Activated naive CD8-positive, alpha-beta T cell treated with anti-CD3 and anti-CD28 coated beads for 36 hours (primary cell): ENCODE data around the gene HSPA8. TPM values are rescaled to one million over a fixed set of nuclear protein-coding genes. Genes with fewer than 3 reads are reported as not detected.

Experiments
- DNase-seq: peaks from one replicate; pipeline ENCODE4 v3.0.0; 2021
- H3K27ac Mint-ChIP-seq: one replicate; pipeline ENCODE4 v1.8.0; 2022; ENCODE audit warnings: mild to moderate bottlenecking, moderate library complexity, mixed read lengths
- H3K27me3 Mint-ChIP-seq: one replicate; pipeline ENCODE4 v1.8.0; 2022; ENCODE audit warnings: mild to moderate bottlenecking, mixed read lengths
- H3K36me3 Mint-ChIP-seq: one replicate; pipeline ENCODE4 v1.8.0; 2021; ENCODE audit warnings: mild to moderate bottlenecking, mixed read lengths
- H3K4me1 Mint-ChIP-seq: one replicate; pipeline ENCODE4 v1.8.0; 2021; ENCODE audit warnings: mixed read lengths
- H3K4me3 Mint-ChIP-seq: one replicate; pipeline ENCODE4 v1.8.0; 2022; ENCODE audit warnings: mild to moderate bottlenecking, moderate library complexity, mixed read lengths
- H3K9me3 Mint-ChIP-seq: one replicate; pipeline ENCODE4 v1.8.0; 2022; ENCODE audit warnings: mixed read lengths
- total RNA-seq, 2 experiments: library from RNA; stranded (reverse); gene quantifications; one replicate each; pipeline ENCODE4 v1.2.3, GENCODE V29; 2021

HSPA8 gene
- total RNA-seq, 2 experiments from 2014 or later: 3,149 to 3,177 TPM

DNA sequence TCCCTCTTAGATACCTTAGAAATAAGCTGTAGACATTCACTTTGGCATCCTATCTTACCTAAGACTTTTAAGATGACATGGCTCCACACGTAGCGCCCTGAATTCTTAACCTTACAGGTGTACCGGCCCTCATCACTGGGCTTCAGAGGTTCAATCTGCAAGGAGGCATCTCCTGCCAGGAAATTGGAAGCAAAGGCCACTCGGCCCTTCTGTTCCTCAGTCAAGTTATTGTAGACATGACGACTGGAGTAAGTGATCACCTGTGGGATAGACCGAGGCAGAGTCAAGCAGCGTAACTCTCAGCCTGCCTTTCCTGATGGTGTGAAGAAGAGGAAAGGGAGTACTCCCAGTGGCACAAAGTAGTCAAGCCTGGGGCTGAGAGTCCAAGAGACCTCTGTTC, 22.5 kb upstream of the HSPA8 start:
- peaks cover 34% of the 10 kb centered on the region for H3K4me1 Mint-ChIP-seq
- H3K27me3 Mint-ChIP-seq: no peaks in the 10 kb centered on the region
- peaks cover 7% of the 10 kb centered on the region for H3K36me3 Mint-ChIP-seq
- H3K9me3 Mint-ChIP-seq: peaks cover 6% of the 10 kb centered on the region
- no peak overlapping the region for H3K27ac Mint-ChIP-seq
- no peak for DNase-seq
- no peak overlapping the region for H3K4me3 Mint-ChIP-seq

GRCh38 chr11:123083623-123084029, 21.7 kb upstream of the HSPA8 start:
- peaks cover 6% of the 10 kb centered on the region for H3K9me3 Mint-ChIP-seq

DNA sequence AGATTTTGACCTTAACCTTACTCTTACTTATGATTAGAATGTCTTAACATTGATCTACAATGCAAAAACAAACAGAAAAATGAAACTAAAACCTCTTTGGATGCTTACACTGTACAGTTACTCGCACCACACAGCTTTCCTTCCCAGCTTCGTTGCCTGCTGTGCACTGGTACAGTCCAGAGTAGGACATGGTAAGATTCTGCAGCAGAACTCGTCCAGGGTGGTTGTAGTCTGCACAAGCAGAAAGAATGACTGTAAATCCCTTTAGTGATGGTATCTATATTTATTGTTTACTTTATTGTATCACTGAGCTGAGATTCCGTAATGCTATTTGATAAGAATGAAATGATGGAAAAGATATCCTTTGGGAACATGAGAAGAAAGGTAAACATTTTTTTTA, 21.0 kb upstream of the HSPA8 start:
- Mint-ChIP-seq H3K9me3 (peaks cover 6% of the 10 kb centered on the region), H3K27me3 (no peaks in the 10 kb centered on the region), H3K4me3 (no peak overlapping the region), H3K27ac (no peak overlapping the region), H3K36me3 (peaks cover 7% of the 10 kb centered on the region), H3K4me1 (peaks cover 30% of the 10 kb centered on the region)
- DNase-seq: no peak

More at GRCh38 chr11:123083623-123084029, 21.7 kb upstream of the HSPA8 start:
- Mint-ChIP-seq H3K4me3 (no peak overlapping the region), H3K36me3 (peaks cover 7% of the 10 kb centered on the region), H3K27ac (no peak overlapping the region), H3K27me3 (no peaks in the 10 kb centered on the region), H3K4me1 (peaks cover 34% of the 10 kb centered on the region)
- no peak for DNase-seq

GRCh38 chr11:123080015-123080414, 18.1 kb upstream of the HSPA8 start:
- H3K27ac Mint-ChIP-seq: no peak overlapping the region
- peaks cover 7% of the 10 kb centered on the region for H3K36me3 Mint-ChIP-seq
- H3K4me1 Mint-ChIP-seq: peaks cover 15% of the 10 kb centered on the region
- DNase-seq: no peak
- no peak overlapping the region for H3K4me3 Mint-ChIP-seq
- H3K27me3 Mint-ChIP-seq: no peaks in the 10 kb centered on the region
- peaks cover 6% of the 10 kb centered on the region for H3K9me3 Mint-ChIP-seq

DNA sequence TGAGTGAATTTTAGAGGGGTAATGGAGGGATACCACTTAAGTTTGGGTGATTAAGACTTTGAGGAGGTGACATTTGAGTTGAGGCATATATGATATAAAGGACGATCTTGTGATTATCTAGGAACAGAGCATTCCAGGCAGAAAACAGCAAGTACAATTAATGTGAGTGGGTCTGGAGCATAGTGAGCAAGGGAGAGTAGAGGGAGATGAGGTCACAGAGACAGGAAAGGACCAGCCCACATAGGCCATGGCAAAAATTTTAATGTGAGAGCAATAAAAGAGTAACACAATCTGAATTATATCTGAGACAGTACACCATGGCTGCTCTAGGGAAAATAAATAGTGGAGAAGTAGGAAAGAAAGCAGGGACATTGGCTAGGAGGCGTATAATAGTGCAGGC, 14.5 kb upstream of the HSPA8 start:
- peaks cover 25% of the 10 kb centered on the region for H3K4me1 Mint-ChIP-seq
- H3K9me3 Mint-ChIP-seq: no peaks in the 10 kb centered on the region
- no peak overlapping the region for H3K4me3 Mint-ChIP-seq
- H3K27me3 Mint-ChIP-seq: no peaks in the 10 kb centered on the region
- no peaks in the 10 kb centered on the region for H3K36me3 Mint-ChIP-seq
- no peak for DNase-seq
- no peak overlapping the region for H3K27ac Mint-ChIP-seq

- H3K4me1 Mint-ChIP-seq: peaks cover 48% of the 10 kb centered on the region
- no peaks in the 10 kb centered on the region for H3K27me3 Mint-ChIP-seq
Observed at GRCh38 chr11:123073343-123074057, 11.6 kb upstream of the HSPA8 start.

DNA sequence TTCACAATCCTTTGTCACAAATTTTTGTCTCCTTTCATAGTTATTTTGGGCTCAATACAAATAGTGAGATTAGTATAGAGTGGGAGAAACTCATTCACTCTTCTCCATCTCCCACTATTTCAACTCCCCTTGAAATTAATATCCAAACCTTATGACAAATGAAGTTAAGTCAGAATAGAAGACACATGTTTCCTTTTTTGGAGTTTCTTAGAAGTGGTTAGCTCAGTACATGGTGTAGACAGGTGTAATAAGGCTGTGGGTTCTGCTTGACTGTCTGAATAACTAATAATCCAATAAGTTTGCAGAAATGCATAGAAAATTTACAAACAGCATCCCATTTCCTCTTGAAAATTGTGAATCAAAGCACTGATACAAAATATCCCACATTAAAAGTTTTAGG, 10.8 kb upstream of the HSPA8 start:
- Mint-ChIP-seq H3K27ac (peak overlapping the region; percentile 21), H3K4me1 (peaks cover 52% of the 10 kb centered on the region), H3K9me3 (no peaks in the 10 kb centered on the region), H3K4me3 (no peak overlapping the region), H3K36me3 (no peaks in the 10 kb centered on the region), H3K27me3 (no peaks in the 10 kb centered on the region)
- no peak for DNase-seq

More at GRCh38 chr11:123073343-123074057, 11.6 kb upstream of the HSPA8 start:
- H3K9me3 Mint-ChIP-seq: no peaks in the 10 kb centered on the region
- H3K27ac Mint-ChIP-seq: no peak overlapping the region
- DNase-seq: no peak
- H3K36me3 Mint-ChIP-seq: no peaks in the 10 kb centered on the region
- H3K4me3 Mint-ChIP-seq: no peak overlapping the region

- Mint-ChIP-seq H3K27me3 (no peaks in the 10 kb centered on the region), H3K36me3 (no peaks in the 10 kb centered on the region), H3K4me1 (peaks cover 52% of the 10 kb centered on the region), H3K9me3 (no peaks in the 10 kb centered on the region), H3K4me3 (no peak overlapping the region), H3K27ac (peak overlapping the region; percentile 21)
- DNase-seq: no peak
Observed at GRCh38 chr11:123072332-123072761, 10.4 kb upstream of the HSPA8 start.

GRCh38 chr11:123069908-123070821, 8.2 kb upstream of the HSPA8 start:
- peak overlapping the region; percentile 95 for H3K27ac Mint-ChIP-seq
- DNase-seq: no peak
- no peaks in the 10 kb centered on the region for H3K27me3 Mint-ChIP-seq
- no peaks in the 10 kb centered on the region for H3K9me3 Mint-ChIP-seq
- peaks cover 5% of the 10 kb centered on the region for H3K36me3 Mint-ChIP-seq
- H3K4me3 Mint-ChIP-seq: peak overlapping the region; percentile 85
- H3K4me1 Mint-ChIP-seq: peaks cover 60% of the 10 kb centered on the region

GRCh38 chr11:123065621-123066020, 3.7 kb upstream of the HSPA8 start:
- Mint-ChIP-seq H3K27me3 (peaks cover 16% of the 10 kb centered on the region), H3K9me3 (no peaks in the 10 kb centered on the region), H3K4me1 (peaks cover 49% of the 10 kb centered on the region), H3K36me3 (peaks cover 29% of the 10 kb centered on the region), H3K27ac (peak overlapping the region; percentile 100), H3K4me3 (no peak overlapping the region)
- DNase-seq: no peak

GRCh38 chr11:123063826-123064657, 2.1 kb upstream of the HSPA8 start:
- H3K9me3 Mint-ChIP-seq: no peaks in the 10 kb centered on the region
- DNase-seq: no peak
- H3K36me3 Mint-ChIP-seq: peaks cover 44% of the 10 kb centered on the region
- H3K27me3 Mint-ChIP-seq: peaks cover 30% of the 10 kb centered on the region
- H3K4me1 Mint-ChIP-seq: peaks cover 52% of the 10 kb centered on the region
- H3K27ac Mint-ChIP-seq: peak overlapping the region; percentile 100
- H3K4me3 Mint-ChIP-seq: peak overlapping the region; percentile 97

DNA sequence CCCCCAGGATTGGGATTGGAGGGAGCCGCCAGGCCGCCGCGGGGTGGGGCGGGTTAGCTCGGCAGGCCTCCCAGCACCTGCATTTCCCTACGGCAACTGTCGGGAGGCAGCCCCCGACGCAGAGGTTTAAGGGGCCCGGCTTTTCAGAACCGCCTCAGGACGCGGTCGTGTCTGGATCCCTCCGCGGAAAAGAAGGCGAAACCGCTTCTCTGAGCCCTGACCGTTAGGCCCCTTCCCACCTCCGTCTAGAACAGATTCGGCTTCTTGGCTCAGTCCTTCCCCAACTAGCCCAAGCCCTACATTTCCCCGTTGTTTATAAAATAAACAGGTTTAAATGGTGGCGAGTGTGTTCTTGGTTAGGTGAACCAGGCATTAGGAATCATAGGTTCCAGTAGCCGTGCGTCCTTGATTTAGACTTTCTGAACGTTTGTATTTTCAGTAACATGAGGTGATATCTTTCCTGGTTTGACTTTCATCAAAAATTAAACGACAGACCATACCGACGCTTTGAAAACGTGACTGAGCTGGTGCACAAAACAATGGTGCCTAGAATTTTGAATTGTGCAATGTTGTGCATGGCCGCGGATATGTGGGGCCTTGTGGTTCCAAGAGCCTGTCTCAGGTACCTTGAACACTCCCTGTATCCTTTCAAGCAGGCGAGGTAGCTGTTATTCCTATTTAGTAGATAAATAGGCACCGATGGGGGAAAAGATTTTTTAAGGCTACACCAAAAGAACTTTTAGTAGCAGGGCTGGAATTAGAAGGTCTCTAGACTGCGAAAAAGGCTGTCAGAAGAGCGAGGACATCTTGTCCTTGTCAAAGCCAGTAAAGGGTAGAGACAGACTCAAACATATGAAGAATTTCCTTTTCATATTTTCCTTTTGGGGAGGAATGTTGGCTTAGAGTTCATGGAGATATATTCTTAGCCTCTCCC, 1.2 kb upstream of the HSPA8 start:
- no peak for DNase-seq
- Mint-ChIP-seq H3K27me3 (peaks cover 31% of the 10 kb centered on the region), H3K36me3 (peaks cover 53% of the 10 kb centered on the region), H3K4me3 (peak overlapping the region; percentile 97), H3K4me1 (peaks cover 51% of the 10 kb centered on the region), H3K27ac (peak overlapping the region; percentile 100), H3K9me3 (no peaks in the 10 kb centered on the region)

DNA sequence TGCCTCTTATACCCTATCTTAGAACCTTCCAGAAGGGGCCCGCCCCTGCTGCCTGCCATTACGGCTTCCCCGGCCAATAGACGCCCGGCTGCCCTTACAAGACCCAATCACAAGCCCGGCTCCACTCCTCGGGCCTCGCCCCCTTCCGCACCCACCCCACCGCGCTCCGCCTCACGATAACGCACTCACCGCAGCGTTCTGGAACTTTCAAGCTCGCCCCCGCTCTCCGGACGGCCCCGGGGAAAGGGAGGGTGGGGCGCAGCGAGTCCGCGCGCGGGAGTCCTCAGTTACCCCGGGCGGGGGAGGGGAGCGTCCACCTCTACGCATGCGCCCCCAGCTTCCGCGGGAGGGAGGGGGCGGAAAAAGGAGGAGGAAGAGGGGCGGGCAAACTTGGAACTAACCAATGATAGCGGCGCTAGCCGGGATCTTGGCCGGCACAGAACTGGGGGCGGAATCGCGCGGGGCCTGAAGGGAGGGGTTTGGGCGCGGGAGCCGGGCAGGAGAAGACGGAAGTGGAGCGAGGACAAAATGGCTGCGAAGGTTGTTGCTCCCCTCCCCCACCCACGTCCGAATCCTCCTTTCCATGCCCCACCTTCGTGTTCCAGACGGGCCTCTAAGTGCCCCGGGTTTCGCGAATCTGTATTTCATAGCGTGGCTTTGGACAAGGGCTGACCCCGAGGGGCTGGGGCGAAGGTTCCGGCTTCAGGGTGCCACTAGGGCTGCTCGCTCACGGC, 389 bp upstream of the HSPA8 start:
- DNase-seq: peak; percentile 100
- peak overlapping the region; percentile 97 for H3K4me3 Mint-ChIP-seq
- peak overlapping the region; percentile 100 for H3K27ac Mint-ChIP-seq
- H3K36me3 Mint-ChIP-seq: peaks cover 62% of the 10 kb centered on the region
- H3K27me3 Mint-ChIP-seq: peaks cover 36% of the 10 kb centered on the region
- no peaks in the 10 kb centered on the region for H3K9me3 Mint-ChIP-seq
- peaks cover 58% of the 10 kb centered on the region for H3K4me1 Mint-ChIP-seq
